GM23338 (cell line): ENCODE measurements around the gene PCSK5. TPM values are rescaled to one million over a fixed set of nuclear protein-coding genes. Genes with fewer than 3 reads are reported as not detected.

ENCODE experiments used
- ATAC-seq: fragments of 200-7000 bp; cut with Tn5 transposase; 3 replicates; pipeline ENCODE4 v1.9.1; 2020
- DNase-seq: peaks from one replicate; pipeline ENCODE4 v3.0.0-alpha.2; 2015; ENCODE audit warnings: low spot score
- H2AFZ ChIP-seq: fragments of 200-600 bp; sonication (generic); 2 replicates; pipeline ENCODE4 v1.8.0; 2016; ENCODE audit warnings: antibody characterized with exemption, mild to moderate bottlenecking, moderate library complexity
- H3F3A ChIP-seq: fragments of 200-600 bp; sonication (generic); replicated peaks from 2 replicates; pipeline ENCODE4 v1.8.0; 2017; ENCODE audit warnings: antibody characterized with exemption, mixed run types, low read depth
- H3K27ac ChIP-seq: fragments of 200-600 bp; sonication (generic); 2 replicates; pipeline ENCODE4 v1.6.1; 2016; ENCODE audit warnings: low read depth
- H3K27me3 ChIP-seq: fragments of 200-600 bp; sonication (generic); 2 replicates; pipeline ENCODE4 v1.8.0; 2016; ENCODE audit warnings: mild to moderate bottlenecking, mixed run types, moderate library complexity; ENCODE audit not compliant: insufficient read depth
- H3K36me3 ChIP-seq: fragments of 200-600 bp; sonication (generic); 2 replicates; pipeline ENCODE4 v1.8.0; 2016; ENCODE audit warnings: mild to moderate bottlenecking; ENCODE audit not compliant: insufficient read depth
- H3K4me1 ChIP-seq: fragments of 200-600 bp; sonication (generic); 2 replicates; pipeline ENCODE4 v1.8.0; 2016; ENCODE audit warnings: mild to moderate bottlenecking, moderate library complexity; ENCODE audit not compliant: insufficient read depth
- H3K4me2 ChIP-seq: fragments of 200-600 bp; sonication (generic); 2 replicates; pipeline ENCODE4 v1.7.1; 2017; ENCODE audit warnings: mixed run types
- H3K4me3 ChIP-seq: fragments of 200-600 bp; sonication (generic); 2 replicates; pipeline ENCODE4 v1.6.1; 2016; ENCODE audit warnings: mixed run types
- H3K79me2 ChIP-seq: fragments of 200-600 bp; sonication (generic); replicated peaks from 2 replicates; pipeline ENCODE4 v1.8.0; 2017; ENCODE audit warnings: mild to moderate bottlenecking; ENCODE audit not compliant: insufficient read depth
- H3K9me2 ChIP-seq: fragments of 200-600 bp; sonication (generic); 2 replicates; pipeline ENCODE4 v1.8.0; 2017; ENCODE audit not compliant: insufficient read depth
- H4K20me1 ChIP-seq: fragments of 200-600 bp; sonication (generic); replicated peaks from 2 replicates; pipeline ENCODE4 v1.8.0; 2017; ENCODE audit warnings: mild to moderate bottlenecking; ENCODE audit not compliant: insufficient read depth
- H3K27ac Mint-ChIP-seq: 2 replicates; pipeline ENCODE4 v1.8.0; 2020; ENCODE audit warnings: inconsistent platforms, mild to moderate bottlenecking, moderate library complexity, mixed read lengths
- H3K27me3 Mint-ChIP-seq: 3 replicates; pipeline ENCODE4 v1.8.0; 2022; ENCODE audit warnings: low read depth, mild to moderate bottlenecking, moderate library complexity, mixed read lengths, inconsistent platforms; ENCODE audit not compliant: insufficient read depth, poor library complexity
- H3K36me3 Mint-ChIP-seq: 3 replicates; pipeline ENCODE4 v1.8.0; 2021; ENCODE audit warnings: low read depth, mild to moderate bottlenecking, inconsistent platforms, moderate library complexity, mixed read lengths
- H3K4me1 Mint-ChIP-seq: 3 replicates; pipeline ENCODE4 v1.8.0; 2020; ENCODE audit warnings: mild to moderate bottlenecking, inconsistent platforms, mixed read lengths
- H3K4me3 Mint-ChIP-seq: 3 replicates; pipeline ENCODE4 v1.8.0; 2021; ENCODE audit warnings: moderate library complexity, mild to moderate bottlenecking, inconsistent platforms, mixed read lengths
- H3K9me3 Mint-ChIP-seq: 3 replicates; pipeline ENCODE4 v1.8.0; 2020; ENCODE audit warnings: moderate library complexity, mild to moderate bottlenecking, inconsistent platforms, mixed read lengths
- CREB1 ChIP-seq: fragments of 250-450 bp; sonication (Bioruptor Pico); IDR thresholded peaks from 2 replicates; pipeline ENCODE4 v1.5.0; 2020; ENCODE audit warnings: low read depth, mild to moderate bottlenecking, moderate library complexity
- EZH2phosphoT487 ChIP-seq: fragments of 200-600 bp; sonication (generic); IDR thresholded peaks from one replicate; pipeline ENCODE4 v1.8.1; 2018; ENCODE audit warnings: antibody characterized with exemption; ENCODE audit not compliant: unreplicated experiment
- JUNB ChIP-seq: IDR thresholded peaks from one replicate; pipeline ENCODE4 v1.6.1; 2016; ENCODE audit warnings: antibody characterized with exemption; ENCODE audit not compliant: unreplicated experiment
- POLR2AphosphoS5 ChIP-seq: IDR thresholded peaks from 2 replicates; pipeline ENCODE4 v1.6.1; 2016; ENCODE audit warnings: antibody characterized with exemption, low read depth
- REST ChIP-seq: IDR thresholded peaks from one replicate; pipeline ENCODE4 v1.6.1; 2018; ENCODE audit warnings: antibody characterized with exemption; ENCODE audit not compliant: unreplicated experiment
- ZNF114 ChIP-seq: fragments of 250-450 bp; sonication (Bioruptor Pico); IDR thresholded peaks from 2 replicates; pipeline ENCODE4 v1.5.0; 2020; ENCODE audit warnings: mild to moderate bottlenecking, moderate library complexity
- ZNF331 ChIP-seq: fragments of 250-450 bp; sonication (Bioruptor Pico); IDR thresholded peaks from 2 replicates; pipeline ENCODE4 v1.5.0; 2020; ENCODE audit warnings: low read depth, mild to moderate bottlenecking, moderate library complexity
- ZNF462 ChIP-seq: fragments of 250-450 bp; sonication (Bioruptor Pico); IDR thresholded peaks from 2 replicates; pipeline ENCODE4 v1.5.0; 2020; ENCODE audit warnings: mild to moderate bottlenecking, moderate library complexity
- polyA plus RNA-seq: library from polyadenylated mRNA; unstranded; fragments of >200 nt; fragmentation: Nextera tagmentation; extraction: Ambion mirVana; gene quantifications from 2 replicates; pipeline ENCODE4 v1.2.1, GENCODE V29; 2016
- total RNA-seq: library from RNA; depleted of rRNA; stranded (reverse); fragments of >200 nt; shearing (Covaris generic); gene quantifications from 2 replicates; pipeline ENCODE4 v1.2.3, GENCODE V29; 2014
- TF ChIP-seq, protein P1 (sequence below): IDR thresholded peaks from 2 replicates; pipeline ENCODE4 v1.6.1; 2016; ENCODE audit warnings: antibody characterized with exemption

The PCSK5 gene
- total and polyA plus RNA-seq, 2 experiments from 2014 or later = 12.3 to 34.8 TPM

GRCh38 chr9:76218117-76218885 is 327.8 kb downstream of the PCSK5 start:
- no peak for ATAC-seq
- H3K36me3 Mint-ChIP-seq = no peaks in the 10 kb centered on the region

DNA sequence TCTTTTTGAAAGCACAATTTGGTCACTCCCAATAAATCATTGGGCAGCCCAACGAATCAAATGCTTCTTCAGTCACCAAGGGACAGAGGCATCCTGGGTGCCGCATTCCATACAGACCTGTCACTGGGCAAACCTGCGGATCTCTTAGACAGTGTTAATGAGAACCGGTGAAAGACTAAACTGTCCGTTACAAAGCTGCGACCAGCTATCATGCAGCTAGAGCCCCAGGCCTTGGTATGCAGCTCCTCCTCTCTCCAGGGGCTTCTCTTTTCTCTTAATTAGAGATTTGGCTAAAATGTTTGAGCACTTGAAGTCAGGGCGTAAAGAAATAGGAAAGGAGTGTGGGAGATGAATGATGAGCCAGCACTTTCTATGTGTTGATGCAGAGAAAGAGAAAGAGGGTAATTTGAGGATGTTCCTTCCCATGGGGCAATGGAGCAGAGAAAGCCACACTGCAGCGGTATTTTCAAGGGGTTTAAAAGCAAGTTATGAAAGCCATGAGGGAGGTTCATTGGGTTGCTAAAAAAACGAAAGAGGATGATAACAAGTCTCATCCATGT is 328.5 kb downstream of the PCSK5 start:
- H3K4me3 Mint-ChIP-seq = no peak overlapping the region
- no peak overlapping the region for H3K4me3 ChIP-seq
- no peaks in the 10 kb centered on the region for H3K36me3 ChIP-seq
- peaks cover 9% of the 10 kb centered on the region for H3K4me1 Mint-ChIP-seq
- no peaks in the 10 kb centered on the region for H4K20me1 ChIP-seq
- H3K36me3 Mint-ChIP-seq = no peaks in the 10 kb centered on the region
- H3K27me3 ChIP-seq = no peaks in the 10 kb centered on the region
- H3K79me2 ChIP-seq = no peaks in the 10 kb centered on the region
- H3K9me2 ChIP-seq = peaks cover 4% of the 10 kb centered on the region; the same call in 1 of the 2 replicates
- no peak overlapping the region for H3K4me2 ChIP-seq
- DNase-seq (peak; percentile 8), ATAC-seq (peak; percentile 55)
- peak overlapping the region; percentile 30 for H2AFZ ChIP-seq
- peaks cover 9% of the 10 kb centered on the region; the same call in 1 of the 2 replicates for H3K4me1 ChIP-seq
- H3K27ac Mint-ChIP-seq = peak overlapping the region; percentile 53; the same call in 1 of the 2 replicates
- no peaks in the 10 kb centered on the region for H3F3A ChIP-seq
- no peaks in the 10 kb centered on the region for H3K9me3 Mint-ChIP-seq
- no peak overlapping the region for H3K27ac ChIP-seq
- H3K27me3 Mint-ChIP-seq = peaks cover 2% of the 10 kb centered on the region
- TF ChIP-seq REST (no peak), ZNF462 (CRISPR knock-in tag) (no peak), JUNB (no peak), ZNF114 (CRISPR knock-in tag) (no peak), POLR2AphosphoS5 (no peak), ZNF331 (CRISPR knock-in tag) (no peak), CREB1 (CRISPR knock-in tag) (no peak), EZH2phosphoT487 (no peak)
- TF ChIP-seq, protein P1, sequence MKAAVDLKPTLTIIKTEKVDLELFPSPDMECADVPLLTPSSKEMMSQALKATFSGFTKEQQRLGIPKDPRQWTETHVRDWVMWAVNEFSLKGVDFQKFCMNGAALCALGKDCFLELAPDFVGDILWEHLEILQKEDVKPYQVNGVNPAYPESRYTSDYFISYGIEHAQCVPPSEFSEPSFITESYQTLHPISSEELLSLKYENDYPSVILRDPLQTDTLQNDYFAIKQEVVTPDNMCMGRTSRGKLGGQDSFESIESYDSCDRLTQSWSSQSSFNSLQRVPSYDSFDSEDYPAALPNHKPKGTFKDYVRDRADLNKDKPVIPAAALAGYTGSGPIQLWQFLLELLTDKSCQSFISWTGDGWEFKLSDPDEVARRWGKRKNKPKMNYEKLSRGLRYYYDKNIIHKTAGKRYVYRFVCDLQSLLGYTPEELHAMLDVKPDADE = no peak

More at GRCh38 chr9:76218117-76218885, 327.8 kb downstream of the PCSK5 start:
- no peak for TF ChIP-seq EZH2phosphoT487
- Histone ChIP-seq H2AFZ (peak overlapping the region; percentile 30), H3K4me3 (no peak overlapping the region), H3K4me2 (no peak overlapping the region), H3K9me2 (peaks cover 4% of the 10 kb centered on the region), H4K20me1 (no peaks in the 10 kb centered on the region), H3F3A (no peaks in the 10 kb centered on the region), H3K36me3 (no peaks in the 10 kb centered on the region), H3K79me2 (no peaks in the 10 kb centered on the region), H3K27ac (no peak overlapping the region), H3K4me1 (peaks cover 9% of the 10 kb centered on the region; the same call in 1 of the 2 replicates), H3K27me3 (no peaks in the 10 kb centered on the region)
- no peak for DNase-seq
- Mint-ChIP-seq H3K27me3 (peaks cover 2% of the 10 kb centered on the region), H3K9me3 (no peaks in the 10 kb centered on the region), H3K4me1 (peaks cover 9% of the 10 kb centered on the region), H3K27ac (no peak overlapping the region), H3K4me3 (no peak overlapping the region)
